ENCODE results near the gene SORCS2. TPM values are rescaled to one million over a fixed set of nuclear protein-coding genes. Genes with fewer than 3 reads are reported as not detected.

The SORCS2 gene
- total RNA-seq, 1 donor = 0.27 TPM

GRCh38 chr4:7480423-7480822, 288.1 kb downstream of the SORCS2 start:
- H3K4me3 ChIP-seq (ENCODE audit: low read depth, low read length) = no peak overlapping the region
- no peak for TF ChIP-seq CTCF (IDR thresholded peaks at IDR 0.05; ENCODE audit: insufficient read depth, low read length)
- no peak for DNase-seq (ENCODE audit: low read depth)

GRCh38 chr4:7481227-7481626, 288.9 kb downstream of the SORCS2 start:
- H3K4me3 ChIP-seq (ENCODE audit: low read depth, low read length) = no peak overlapping the region
- TF ChIP-seq CTCF (IDR thresholded peaks at IDR 0.05; ENCODE audit: insufficient read depth, low read length) = no peak
- DNase-seq (ENCODE audit: low read depth) = no peak

- DNase-seq (ENCODE audit: low read depth) = no peak
- H3K4me3 ChIP-seq (ENCODE audit: low read depth, low read length) = no peak overlapping the region
- TF ChIP-seq CTCF (IDR thresholded peaks at IDR 0.05; ENCODE audit: insufficient read depth, low read length) = no peak
These were observed 292.8 kb downstream of the SORCS2 start for GRCh38 chr4:7485096-7485495.

- TF ChIP-seq CTCF (IDR thresholded peaks at IDR 0.05; ENCODE audit: insufficient read depth, low read length) = no peak
These were observed 293.8 kb downstream of the SORCS2 start for GRCh38 chr4:7486101-7486500.

GRCh38 chr4:7487502-7487901, 295.2 kb downstream of the SORCS2 start:
- no peak for DNase-seq (ENCODE audit: low read depth)
- no peak for TF ChIP-seq CTCF (IDR thresholded peaks at IDR 0.05; ENCODE audit: insufficient read depth, low read length)
- H3K4me3 ChIP-seq (ENCODE audit: low read depth, low read length) = no peak overlapping the region

More at GRCh38 chr4:7486101-7486500, 293.8 kb downstream of the SORCS2 start:
- H3K4me3 ChIP-seq (ENCODE audit: low read depth, low read length) = no peak overlapping the region
- no peak for DNase-seq (ENCODE audit: low read depth)

- no peak for DNase-seq (ENCODE audit: low read depth)
- no peak for TF ChIP-seq CTCF (IDR thresholded peaks at IDR 0.05; ENCODE audit: insufficient read depth, low read length)
These were observed 295.8 kb downstream of the SORCS2 start for GRCh38 chr4:7487998-7488671.

GRCh38 chr4:7491915-7492314, 299.6 kb downstream of the SORCS2 start:
- DNase-seq (ENCODE audit: low read depth) = no peak
- no peak overlapping the region for H3K4me3 ChIP-seq (ENCODE audit: low read depth, low read length)
- TF ChIP-seq CTCF (IDR thresholded peaks at IDR 0.05; ENCODE audit: insufficient read depth, low read length) = no peak

More at GRCh38 chr4:7487998-7488671, 295.8 kb downstream of the SORCS2 start:
- H3K4me3 ChIP-seq (ENCODE audit: low read depth, low read length) = no peak overlapping the region
